ENCODE results near the gene ULK4.

- no peak for TF ChIP-seq CTCF (conservative IDR thresholded peaks at IDR 0.05)
- no peak for TF ChIP-seq EZH2 (IDR thresholded peaks at IDR 0.05; ENCODE audit: low read depth)
Measured at GRCh38 chr3:41350441-41350840, 611.5 kb downstream of the ULK4 start.
